Suprapubic skin (tissue), 4 donors: ENCODE data around the gene DMAC2L. TPM values are rescaled to one million over a fixed set of nuclear protein-coding genes. Genes with fewer than 3 reads are reported as not detected.
"Not testable (repeated sequence)": the region's sequence is repeated elsewhere in the genome, so short reads cannot be mapped to it uniquely, and the experiment has no call there.

Experiments used
- DNase-seq, 2 donors: peaks; one replicate each; pipeline ENCODE4 v3.0.0-alpha.2; 2019; ENCODE audit warnings: low spot score in 2 of 2
- H3K27ac ChIP-seq: fragments of 200-600 bp; sonication (generic); one replicate; pipeline ENCODE4 v1.5.1; 2019
- H3K27me3 ChIP-seq: fragments of 200-600 bp; sonication (generic); one replicate; pipeline ENCODE4 v1.5.1; 2019
- H3K36me3 ChIP-seq: fragments of 200-600 bp; sonication (generic); one replicate; pipeline ENCODE4 v1.5.1; 2019
- H3K4me1 ChIP-seq: fragments of 200-600 bp; sonication (generic); one replicate; pipeline ENCODE4 v1.5.1; 2019
- H3K4me3 ChIP-seq: fragments of 200-600 bp; sonication (generic); one replicate; pipeline ENCODE4 v1.5.1; 2019; ENCODE audit warnings: mild to moderate bottlenecking
- H3K9me3 ChIP-seq: fragments of 200-600 bp; sonication (generic); one replicate; pipeline ENCODE4 v1.5.1; 2019
- EP300 ChIP-seq: sonication (generic); formaldehyde crosslinking; IDR thresholded peaks from one replicate; pipeline ENCODE4 v1.6.1; 2017; ENCODE audit warnings: antibody characterized with exemption
- POLR2A ChIP-seq, 2 donors: fragments of 450-650 bp; IDR thresholded peaks; one replicate each; pipeline ENCODE4 v1.6.1; 2017; ENCODE audit warnings: antibody characterized with exemption in 2 of 2, mild to moderate bottlenecking in 2 of 2, moderate library complexity in 2 of 2
- POLR2AphosphoS5 ChIP-seq, 3 donors: sonication (generic); formaldehyde crosslinking; IDR thresholded peaks; one replicate each; pipeline ENCODE4 v1.6.1; 2017; ENCODE audit warnings: antibody characterized with exemption in 3 of 3
- WGBS: methylation state at CpG from one replicate; pipeline ENCODE4 v1.1.5; 2018; 5-methylcytosine and 5-hydroxymethylcytosine counted together
- total RNA-seq, 4 donors: library from RNA; depleted of rRNA; stranded (reverse); fragments of >200 nt; gene quantifications; one replicate each; pipeline ENCODE4 v1.1.0, GENCODE V29; 2016
- TF ChIP-seq, protein P1 (sequence below), 2 donors: fragments of 200-600 bp in 1 of 2; fragments of 450-650 bp in 1 of 2; sonication (generic) in 1 of 2; IDR thresholded peaks; one replicate each; pipeline ENCODE4 v1.5.1; 2016 to 2019; ENCODE audit warnings: antibody characterized with exemption in 2 of 2, mild to moderate bottlenecking in 1 of 2, moderate library complexity in 1 of 2

DMAC2L gene
- total RNA-seq, 4 donors from 2014 or later = 11.6 to 20.5 (median 18.3) TPM

DNA sequence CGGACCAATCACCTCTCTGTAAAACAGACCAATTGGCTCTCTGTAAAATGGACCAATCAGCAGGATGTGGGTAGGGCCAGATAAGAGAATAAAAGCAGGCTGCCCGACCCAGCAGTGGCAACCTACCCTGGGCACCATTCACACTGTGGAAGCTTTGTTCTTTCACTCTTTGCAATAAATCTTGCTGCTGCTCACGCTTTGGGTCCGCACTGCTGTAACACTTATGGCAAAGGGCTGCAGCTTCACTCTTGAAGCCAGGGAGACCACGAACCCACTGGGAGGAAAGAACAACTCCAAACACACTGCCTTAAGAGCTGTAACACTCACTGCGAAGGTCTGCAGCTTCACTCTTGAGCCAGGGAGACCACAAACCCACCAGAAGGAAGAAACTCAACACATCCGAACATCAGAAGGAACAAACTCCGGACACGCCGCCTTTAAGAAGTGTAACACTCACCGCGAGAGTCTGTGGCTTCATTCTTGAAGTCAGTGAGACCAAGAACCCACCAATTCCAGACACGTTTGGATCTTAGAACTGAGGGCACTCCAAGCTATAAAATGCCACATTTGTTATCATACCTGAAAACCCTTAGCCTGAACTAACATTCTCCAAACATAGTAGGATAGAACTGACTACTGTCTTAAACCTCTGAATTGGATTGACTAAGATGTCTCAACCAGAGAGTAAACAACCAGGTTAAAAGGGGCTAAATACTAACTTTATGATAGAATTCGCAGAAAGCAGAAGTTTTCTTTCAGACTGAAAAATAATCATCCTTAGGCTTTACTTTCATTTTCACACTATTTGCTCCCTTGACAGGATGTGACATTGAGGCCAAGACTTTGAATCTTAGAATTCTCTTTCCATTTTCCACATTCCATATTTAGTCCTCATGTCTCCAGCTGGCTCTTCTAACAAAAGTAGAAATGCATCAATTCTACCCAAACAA is 50.9 kb downstream of the DMAC2L start:
- Histone ChIP-seq H3K36me3 (no peaks in the 10 kb centered on the region), H3K27me3 (no peaks in the 10 kb centered on the region), H3K27ac (peak overlapping the region; percentile 69), H3K9me3 (no peaks in the 10 kb centered on the region), H3K4me3 (peak overlapping the region; percentile 26), H3K4me1 (peaks cover 31% of the 10 kb centered on the region)
- DNase-seq = no peak
- WGBS = 67% methylated on average over 14 of the region's 14 CpGs
- peak in 1 of 2 donors; percentile 18 for TF ChIP-seq POLR2A (IDR thresholded peaks at IDR 0.05)
- no peak for TF ChIP-seq POLR2AphosphoS5 (IDR thresholded peaks at IDR 0.05)

DNA sequence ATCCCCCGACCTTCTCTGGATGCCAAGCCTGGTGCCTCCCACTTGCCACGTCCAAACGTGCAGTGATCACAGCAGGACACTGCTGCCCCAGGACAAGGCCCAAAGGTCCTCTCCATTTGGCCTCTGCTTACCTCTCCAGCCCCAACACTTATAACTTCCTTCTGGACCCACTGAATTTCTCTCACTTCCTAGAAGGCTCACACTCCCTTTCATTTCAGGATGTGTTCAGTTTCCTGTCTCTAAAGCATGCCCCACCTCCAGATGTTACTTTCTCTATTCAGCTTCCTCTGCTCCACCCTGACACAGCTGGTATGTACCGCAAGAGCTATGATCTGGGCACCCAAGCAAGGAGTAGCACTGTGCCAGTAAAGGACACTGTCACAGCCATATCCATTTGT is 51.6 kb downstream of the DMAC2L start:
- WGBS = 22% methylated on average over 4 of the region's 4 CpGs
- Histone ChIP-seq H3K27ac (peak overlapping the region; percentile 69), H3K27me3 (no peaks in the 10 kb centered on the region), H3K9me3 (no peaks in the 10 kb centered on the region), H3K4me3 (peak overlapping the region; percentile 26), H3K4me1 (peaks cover 31% of the 10 kb centered on the region), H3K36me3 (no peaks in the 10 kb centered on the region)
- no peak for TF ChIP-seq EP300
- no peak for TF ChIP-seq POLR2A (IDR thresholded peaks at IDR 0.05)
- TF ChIP-seq, protein P1, sequence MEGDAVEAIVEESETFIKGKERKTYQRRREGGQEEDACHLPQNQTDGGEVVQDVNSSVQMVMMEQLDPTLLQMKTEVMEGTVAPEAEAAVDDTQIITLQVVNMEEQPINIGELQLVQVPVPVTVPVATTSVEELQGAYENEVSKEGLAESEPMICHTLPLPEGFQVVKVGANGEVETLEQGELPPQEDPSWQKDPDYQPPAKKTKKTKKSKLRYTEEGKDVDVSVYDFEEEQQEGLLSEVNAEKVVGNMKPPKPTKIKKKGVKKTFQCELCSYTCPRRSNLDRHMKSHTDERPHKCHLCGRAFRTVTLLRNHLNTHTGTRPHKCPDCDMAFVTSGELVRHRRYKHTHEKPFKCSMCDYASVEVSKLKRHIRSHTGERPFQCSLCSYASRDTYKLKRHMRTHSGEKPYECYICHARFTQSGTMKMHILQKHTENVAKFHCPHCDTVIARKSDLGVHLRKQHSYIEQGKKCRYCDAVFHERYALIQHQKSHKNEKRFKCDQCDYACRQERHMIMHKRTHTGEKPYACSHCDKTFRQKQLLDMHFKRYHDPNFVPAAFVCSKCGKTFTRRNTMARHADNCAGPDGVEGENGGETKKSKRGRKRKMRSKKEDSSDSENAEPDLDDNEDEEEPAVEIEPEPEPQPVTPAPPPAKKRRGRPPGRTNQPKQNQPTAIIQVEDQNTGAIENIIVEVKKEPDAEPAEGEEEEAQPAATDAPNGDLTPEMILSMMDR (IDR thresholded peaks at IDR 0.05) = no peak
- no peak for TF ChIP-seq POLR2AphosphoS5 (IDR thresholded peaks at IDR 0.05)
- DNase-seq = no peak

- Histone ChIP-seq H3K27me3 (no peaks in the 10 kb centered on the region), H3K36me3 (no peaks in the 10 kb centered on the region), H3K4me1 (peaks cover 31% of the 10 kb centered on the region), H3K4me3 (no peak overlapping the region), H3K27ac (no peak overlapping the region), H3K9me3 (no peaks in the 10 kb centered on the region)
- WGBS = 64% methylated on average over 1 of the region's 1 CpG
- no peak for DNase-seq
- TF ChIP-seq POLR2AphosphoS5 (IDR thresholded peaks at IDR 0.05) = no peak
- TF ChIP-seq, protein P1 (IDR thresholded peaks at IDR 0.05) = no peak
- no peak for TF ChIP-seq POLR2A (IDR thresholded peaks at IDR 0.05)
Measured at GRCh38 chr14:50364792-50365191, 52.7 kb downstream of the DMAC2L start.

DNA sequence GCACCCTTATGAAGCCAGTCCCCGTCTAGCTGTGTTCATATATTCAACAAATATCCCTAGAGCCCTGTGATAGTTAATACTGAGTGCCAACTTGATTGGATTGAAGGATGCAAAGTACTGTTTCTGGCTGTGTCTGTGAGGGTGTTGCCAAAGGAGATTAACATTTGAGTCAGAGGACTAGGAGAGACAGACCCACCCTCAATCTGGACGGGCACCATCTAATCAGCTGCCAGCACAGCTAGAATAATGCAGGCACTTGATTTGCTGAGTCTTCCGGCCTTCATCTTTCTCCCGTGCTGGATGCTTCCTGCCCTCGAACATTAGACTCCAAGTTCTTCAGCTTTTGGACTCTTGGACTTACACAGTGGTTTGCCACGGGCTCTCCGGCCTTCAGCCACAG is 53.4 kb downstream of the DMAC2L start:
- WGBS = 56% methylated on average over 7 of the region's 7 CpGs
- not testable (repeated sequence) for H3K27me3 ChIP-seq, DNase-seq, H3K9me3 ChIP-seq, H3K27ac ChIP-seq, H3K4me3 ChIP-seq, H3K36me3 ChIP-seq
- peaks cover 31% of the 10 kb centered on the region for H3K4me1 ChIP-seq

- Histone ChIP-seq H3K4me3 (no peak overlapping the region), H3K36me3 (no peaks in the 10 kb centered on the region), H3K9me3 (no peaks in the 10 kb centered on the region), H3K27ac (no peak overlapping the region), H3K27me3 (no peaks in the 10 kb centered on the region), H3K4me1 (peaks cover 31% of the 10 kb centered on the region)
- TF ChIP-seq EP300 (no peak), POLR2A (IDR thresholded peaks at IDR 0.05) (no peak), POLR2AphosphoS5 (IDR thresholded peaks at IDR 0.05) (no peak)
- TF ChIP-seq, protein P1 (IDR thresholded peaks at IDR 0.05) = no peak
- DNase-seq = no peak
- WGBS = 79% methylated on average over 3 of the region's 3 CpGs
Measured at GRCh38 chr14:50366115-50366514, 54.0 kb downstream of the DMAC2L start.

DNA sequence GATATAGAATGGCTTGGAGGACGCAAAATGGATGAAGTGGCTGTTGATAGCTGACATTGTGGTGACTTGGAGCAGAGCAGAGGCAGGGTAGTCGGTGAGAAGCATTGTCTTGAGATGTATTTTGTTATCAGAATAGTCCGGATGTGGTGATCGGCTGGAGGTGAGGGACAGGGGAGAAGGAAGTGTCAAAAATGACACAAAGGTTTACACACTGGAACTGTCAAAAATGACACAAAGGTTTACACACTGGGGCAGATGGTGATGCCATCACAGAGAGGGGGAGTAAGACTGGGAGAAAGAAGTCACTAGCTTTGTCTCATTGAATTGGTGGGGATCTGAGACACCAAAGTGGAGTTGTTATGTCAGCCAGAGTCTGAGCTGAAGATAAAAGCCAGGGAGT is 54.5 kb downstream of the DMAC2L start:
- no peak overlapping the region for H3K27ac ChIP-seq
- H3K9me3 ChIP-seq = no peaks in the 10 kb centered on the region
- TF ChIP-seq POLR2A (IDR thresholded peaks at IDR 0.05) (no peak), POLR2AphosphoS5 (IDR thresholded peaks at IDR 0.05) (no peak), EP300 (no peak)
- TF ChIP-seq, protein P1 (IDR thresholded peaks at IDR 0.05) = no peak
- WGBS = 90% methylated on average over 4 of the region's 4 CpGs
- no peaks in the 10 kb centered on the region for H3K36me3 ChIP-seq
- H3K4me3 ChIP-seq = no peak overlapping the region
- no peak for DNase-seq
- no peaks in the 10 kb centered on the region for H3K27me3 ChIP-seq
- peaks cover 31% of the 10 kb centered on the region for H3K4me1 ChIP-seq
